GM19238 (cell line): ENCODE results near the gene NRSN2.
A peak's percentile ranks its signal among the peaks of the same experiment; 100 is the strongest.
"Not testable (repeated sequence)": the region's sequence is repeated elsewhere in the genome, so short reads cannot be mapped to it uniquely, and the experiment has no call there.

Source experiments
- DNase-seq: peaks from one replicate; pipeline ENCODE4 v3.0.0; 2011; ENCODE audit warnings: low spot score; ENCODE audit not compliant: insufficient read length

Gene NRSN2

GRCh38 chr20:325045-325888 lies 21.6 kb upstream of the NRSN2 start, which contains the start of gene SOX12:
SOX12 (plus strand) TSS chr20:325552; CDS start chr20:325925, 373 bp downstream.
- DNase-seq, result peak; percentile 94

GRCh38 chr20:325889-326644 lies 20.8 kb upstream of the NRSN2 start:
- DNase-seq, result peak; percentile 29

GRCh38 chr20:326645-327185 lies 20.2 kb upstream of the NRSN2 start:
- no peak for DNase-seq

- DNase-seq, result peak; percentile 58
Measured at GRCh38 chr20:327186-328026, 19.5 kb upstream of the NRSN2 start.

GRCh38 chr20:328027-328974 lies 18.6 kb upstream of the NRSN2 start:
- no peak for DNase-seq

- DNase-seq, result no peak
Measured at GRCh38 chr20:328975-329695, 17.8 kb upstream of the NRSN2 start.

- DNase-seq, result no peak
Measured at GRCh38 chr20:329851-330232, 17.1 kb upstream of the NRSN2 start.

- peak; percentile 63 for DNase-seq
Measured at GRCh38 chr20:330233-331149, 16.4 kb upstream of the NRSN2 start.

GRCh38 chr20:334578-334977 lies 12.3 kb upstream of the NRSN2 start:
- no peak for DNase-seq

GRCh38 chr20:336040-336439 lies 10.9 kb upstream of the NRSN2 start:
- DNase-seq, result not testable (repeated sequence)

- no peak for DNase-seq
Measured at GRCh38 chr20:341682-342081, 5.2 kb upstream of the NRSN2 start.

GRCh38 chr20:343107-343506 lies 3.8 kb upstream of the NRSN2 start:
- DNase-seq, result no peak

GRCh38 chr20:346033-346639 lies 775 bp upstream of the NRSN2 start:
- no peak for DNase-seq

GRCh38 chr20:347317-347639 lies 367 bp downstream of the NRSN2 start:
- no peak for DNase-seq

- peak; percentile 90 for DNase-seq
Measured at GRCh38 chr20:347640-348484, 951 bp downstream of the NRSN2 start.

GRCh38 chr20:348972-349841 lies 2.3 kb downstream of the NRSN2 start:
- DNase-seq, result no peak
